Brain microvascular endothelial cell (primary cell): Measurements from ENCODE around the gene ORAI2.
"Not testable (repeated sequence)": the region's sequence is repeated elsewhere in the genome, so short reads cannot be mapped to it uniquely, and the experiment has no call there.

Experiments
- DNase-seq: peaks from one replicate; pipeline ENCODE4 v3.0.0-alpha.2; 2020
- H3K27ac ChIP-seq: fragments of 250-450 bp; sonication (Bioruptor Pico); 2 replicates; pipeline ENCODE4 v1.5.1; 2020; ENCODE audit warnings: mild to moderate bottlenecking, moderate library complexity
- H3K27me3 ChIP-seq: fragments of 250-450 bp; sonication (Bioruptor Pico); replicated peaks from 2 replicates; pipeline ENCODE4 v1.5.1; 2020; ENCODE audit warnings: mild to moderate bottlenecking
- H3K36me3 ChIP-seq: fragments of 250-450 bp; sonication (Bioruptor Pico); replicated peaks from 2 replicates; pipeline ENCODE4 v1.5.1; 2020; ENCODE audit warnings: mild to moderate bottlenecking
- H3K4me3 ChIP-seq: 2 replicates; pipeline ENCODE4 v1.5.1; 2011; ENCODE audit warnings: low read depth, mild to moderate bottlenecking, control low read depth, low read length, moderate library complexity
- CTCF ChIP-seq: IDR thresholded peaks from 2 replicates; pipeline ENCODE4 v1.5.1; 2011; ENCODE audit warnings: low read depth, mild to moderate bottlenecking, moderate library complexity, low read length, control low read depth, inconsistent platforms; ENCODE audit errors: missing control alignments
- in situ Hi-C: cut with HindIII; loops from 2 replicates; pipeline ENCODE4 v1.10.0; 2017; ENCODE audit warnings: low sequenced_read_pairs, low pct_ligation_motif_present

Gene ORAI2

GRCh38 chr7:102469972-102470825, 36.8 kb downstream of the ORAI2 start:
- no peak for TF ChIP-seq CTCF
- Histone ChIP-seq H3K27me3 (no peaks in the 10 kb centered on the region), H3K36me3 (peaks cover 33% of the 10 kb centered on the region), H3K27ac (no peak overlapping the region), H3K4me3 (no peak overlapping the region)
- in situ Hi-C loops = no loop called here
- DNase-seq = no peak

DNA sequence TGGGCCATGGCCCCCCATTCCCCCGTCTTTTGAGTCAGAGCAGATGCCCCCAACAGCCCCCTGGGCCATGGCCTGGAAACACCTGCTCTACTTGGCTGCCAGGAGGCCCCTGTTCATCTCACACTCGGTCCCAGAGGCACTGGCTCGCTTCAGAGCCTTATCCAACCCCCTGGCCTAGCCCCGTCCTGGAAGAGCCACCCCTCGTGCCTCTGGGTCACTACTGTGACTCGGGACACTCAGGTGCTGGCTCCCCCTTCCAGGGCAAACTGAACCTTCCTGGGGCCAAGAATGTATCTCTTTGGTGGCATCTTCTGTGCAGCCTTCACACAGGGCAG, 38.4 kb downstream of the ORAI2 start:
- H3K36me3 ChIP-seq = peaks cover 33% of the 10 kb centered on the region
- no peak for TF ChIP-seq CTCF
- no peaks in the 10 kb centered on the region for H3K27me3 ChIP-seq
- H3K27ac ChIP-seq = no peak overlapping the region
- in situ Hi-C loops = no loop called here
- no peak for DNase-seq
- no peak overlapping the region for H3K4me3 ChIP-seq

- Histone ChIP-seq H3K27ac (no peak overlapping the region), H3K27me3 (no peaks in the 10 kb centered on the region), H3K36me3 (peaks cover 31% of the 10 kb centered on the region), H3K4me3 (no peak overlapping the region)
- in situ Hi-C loops = no loop called here
- DNase-seq = no peak
- TF ChIP-seq CTCF = no peak
These were observed 39.0 kb downstream of the ORAI2 start for GRCh38 chr7:102472126-102473041.

- Histone ChIP-seq H3K27ac (no peak overlapping the region), H3K36me3 (peaks cover 23% of the 10 kb centered on the region), H3K27me3 (no peaks in the 10 kb centered on the region), H3K4me3 (no peak overlapping the region)
- in situ Hi-C loops = no loop called here
- DNase-seq = no peak
- TF ChIP-seq CTCF = no peak
These were observed 40.1 kb downstream of the ORAI2 start for GRCh38 chr7:102473271-102473991.

DNA sequence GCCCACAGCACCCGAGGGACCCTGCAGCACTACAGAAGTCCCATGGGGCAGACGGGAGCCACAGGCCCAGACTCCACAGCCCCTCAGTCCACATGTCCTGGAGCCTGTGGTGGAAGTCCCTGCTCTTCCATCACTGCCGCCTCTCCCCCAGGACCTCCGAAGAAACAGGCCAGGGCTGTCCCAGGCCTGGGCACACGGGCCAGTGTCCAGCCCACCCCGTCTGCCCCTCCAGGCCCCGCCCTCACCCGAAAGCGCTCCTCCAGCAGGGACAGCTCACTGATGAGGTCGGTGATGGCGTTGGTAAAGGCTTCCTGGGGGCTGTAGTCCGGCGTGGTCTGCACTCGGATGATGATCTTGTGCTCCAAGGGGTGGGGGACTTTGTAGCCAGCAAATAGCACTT, 40.7 kb downstream of the ORAI2 start:
- peaks cover 21% of the 10 kb centered on the region for H3K36me3 ChIP-seq
- H3K27ac ChIP-seq, DNase-seq, H3K4me3 ChIP-seq, H3K27me3 ChIP-seq, in situ Hi-C loops: not testable (repeated sequence)

DNA sequence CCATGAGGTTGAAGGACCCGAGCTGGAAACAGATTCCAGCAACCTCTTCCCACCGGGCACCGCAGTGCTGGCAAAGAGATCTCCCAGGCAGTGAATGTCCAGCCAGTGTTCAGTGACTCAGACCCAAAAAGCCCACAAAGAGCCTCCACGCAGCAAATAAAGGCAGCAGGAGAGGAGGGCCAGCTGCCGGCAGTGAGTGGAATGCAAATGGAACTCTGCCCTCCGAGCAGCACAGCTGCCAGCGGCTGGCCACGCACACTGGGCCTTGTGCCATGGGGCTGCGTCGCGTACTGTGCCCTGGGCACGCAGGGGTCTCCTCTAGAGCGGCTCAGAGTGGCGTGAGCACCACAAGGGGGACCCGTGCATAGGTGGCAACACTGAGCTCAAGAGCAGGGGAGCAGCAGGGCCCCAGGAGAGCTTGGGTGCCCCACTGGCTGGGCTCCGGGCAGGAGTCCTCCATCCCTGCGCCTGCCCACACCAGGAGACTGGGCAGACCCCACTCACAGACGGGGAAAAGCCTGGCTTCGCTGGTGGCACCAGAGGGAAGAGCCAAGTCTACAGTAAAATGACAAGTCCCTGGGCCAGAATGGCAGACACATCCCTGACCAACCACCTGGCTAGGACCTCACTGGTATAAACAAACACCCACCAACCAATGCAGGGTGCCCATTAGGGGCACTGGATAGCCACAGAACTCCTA, 41.5 kb downstream of the ORAI2 start:
- H3K4me3 ChIP-seq, H3K27me3 ChIP-seq, DNase-seq, H3K27ac ChIP-seq, in situ Hi-C loops: not testable (repeated sequence)
- H3K36me3 ChIP-seq = peaks cover 21% of the 10 kb centered on the region

DNA sequence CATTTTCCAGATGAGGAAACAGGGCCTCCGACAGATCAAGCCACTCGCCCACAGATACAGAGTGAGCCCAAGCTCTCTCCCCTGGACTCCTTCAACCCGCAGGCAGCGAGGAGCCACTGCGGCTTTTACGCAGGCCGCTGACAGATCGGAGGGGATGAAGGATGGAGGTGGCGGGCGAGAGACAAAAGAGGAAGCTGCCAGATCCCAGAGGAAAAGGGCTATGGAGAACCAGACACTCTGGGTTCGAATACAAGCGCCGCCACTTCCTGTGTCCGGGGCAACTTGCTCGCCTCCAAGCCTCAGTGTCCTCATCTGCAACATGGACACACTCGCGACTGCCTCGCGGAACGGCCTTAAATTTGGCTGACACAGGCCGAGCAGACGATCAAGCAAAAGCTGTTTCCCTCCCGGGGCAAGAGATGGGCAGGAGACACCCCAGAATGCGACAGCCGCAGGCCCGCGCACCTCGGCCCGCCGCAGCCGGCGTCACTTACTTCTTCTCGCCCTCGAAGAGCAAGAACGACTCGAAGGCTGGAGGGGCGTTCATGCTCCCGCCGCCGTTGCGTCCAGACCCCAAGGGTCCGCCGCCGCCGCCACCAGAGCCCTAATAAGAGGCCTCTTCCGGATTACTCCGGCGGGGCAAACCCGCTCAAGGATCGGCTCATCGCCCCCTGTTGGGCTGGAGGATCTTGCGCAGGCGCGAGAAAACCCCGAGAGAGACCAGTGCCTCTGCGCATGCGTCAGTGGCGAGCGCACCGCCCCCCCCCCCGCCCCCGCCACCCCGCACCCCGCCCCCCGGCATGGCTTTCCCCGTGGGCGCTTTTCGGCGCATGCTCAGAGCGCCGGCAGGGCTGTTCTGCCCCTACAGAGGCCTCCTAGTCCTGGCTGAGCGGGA, 45.2 kb downstream of the ORAI2 start, which contains the start of gene POLR2J:
Gene POLR2J (minus strand): TSS at position 609 of the 895 bp plus-strand sequence. CDS start 62 bp downstream, at position 547.
- H3K27me3 ChIP-seq, in situ Hi-C loops, H3K36me3 ChIP-seq: not testable (repeated sequence)
- H3K27ac ChIP-seq = peak within 1 kb of the TSS; percentile 47
- DNase-seq = peak; percentile 86
- peak within 1 kb of the TSS; percentile 43 for H3K4me3 ChIP-seq

DNA sequence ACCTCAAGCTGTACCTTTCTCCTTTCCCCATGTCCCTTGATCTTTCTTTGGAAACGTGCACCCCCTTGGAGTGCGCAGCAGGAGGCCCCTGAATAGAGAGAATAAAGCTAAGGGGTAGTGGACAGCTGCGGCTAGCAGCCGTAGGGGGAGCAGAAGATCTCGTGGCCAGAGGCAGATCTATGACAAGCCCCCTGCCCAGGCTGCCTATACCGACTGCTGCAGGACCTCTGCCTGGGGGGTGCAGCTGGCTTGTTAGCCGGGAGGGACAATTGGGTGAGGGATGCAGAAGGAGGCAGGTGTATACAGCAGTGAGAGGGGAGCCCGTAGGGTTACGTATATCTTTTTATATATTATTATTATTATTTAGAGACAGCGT, 45.8 kb downstream of the ORAI2 start:
- in situ Hi-C loops, DNase-seq, H3K36me3 ChIP-seq, H3K27me3 ChIP-seq, H3K27ac ChIP-seq, H3K4me3 ChIP-seq: not testable (repeated sequence)
